ENCODE data around the gene POLE2.
"Not testable (repeated sequence)": the region's sequence is repeated elsewhere in the genome, so short reads cannot be mapped to it uniquely, and the experiment has no call there.

Gene POLE2

GRCh38 chr14:49687942-49688700, at the start of gene POLE2:
Gene POLE2 (minus strand): TSS chr14:49688214. CDS start chr14:49688203, 11 bp downstream.
- peak; percentile 36 for DNase-seq (ENCODE audit: low read depth, low spot score)

- not testable (repeated sequence) for DNase-seq (ENCODE audit: low read depth, low spot score)
These were observed 47.7 kb upstream of the POLE2 start for GRCh38 chr14:49735669-49736068.

- no peak for DNase-seq (ENCODE audit: low read depth, low spot score)
These were observed 45.8 kb upstream of the POLE2 start for GRCh38 chr14:49733836-49734235.

- DNase-seq (ENCODE audit: low read depth, low spot score), result no peak
These were observed 44.9 kb upstream of the POLE2 start for GRCh38 chr14:49732896-49733295.

GRCh38 chr14:49727171-49727570, 39.2 kb upstream of the POLE2 start:
- no peak for DNase-seq (ENCODE audit: low read depth, low spot score)

- not testable (repeated sequence) for DNase-seq (ENCODE audit: low read depth, low spot score)
These were observed 33.9 kb upstream of the POLE2 start for GRCh38 chr14:49721733-49722435.

- no peak for DNase-seq (ENCODE audit: low read depth, low spot score)
These were observed 32.7 kb upstream of the POLE2 start for GRCh38 chr14:49720744-49721143.

GRCh38 chr14:49710993-49711392, 23.0 kb upstream of the POLE2 start:
- DNase-seq (ENCODE audit: low read depth, low spot score), result not testable (repeated sequence)

- DNase-seq (ENCODE audit: low read depth, low spot score), result not testable (repeated sequence)
These were observed 16.5 kb upstream of the POLE2 start for GRCh38 chr14:49704471-49704870.

GRCh38 chr14:49703965-49704364, 16.0 kb upstream of the POLE2 start:
- no peak for DNase-seq (ENCODE audit: low read depth, low spot score)

- no peak for DNase-seq (ENCODE audit: low read depth, low spot score)
These were observed 14.7 kb upstream of the POLE2 start for GRCh38 chr14:49702725-49703124.

- not testable (repeated sequence) for DNase-seq (ENCODE audit: low read depth, low spot score)
These were observed 5.7 kb upstream of the POLE2 start for GRCh38 chr14:49693735-49694124.

GRCh38 chr14:49692811-49693734, 5.1 kb upstream of the POLE2 start, which contains the start of gene KLHDC1:
Gene KLHDC1 (plus strand): TSS chr14:49693120. CDS start chr14:49693195, 75 bp downstream.
- peak; percentile 62 for DNase-seq (ENCODE audit: low read depth, low spot score)

GRCh38 chr14:49692193-49692757, 4.3 kb upstream of the POLE2 start:
- no peak for DNase-seq (ENCODE audit: low read depth, low spot score)

- DNase-seq (ENCODE audit: low read depth, low spot score), result no peak
These were observed 3.0 kb upstream of the POLE2 start for GRCh38 chr14:49691031-49691430.

GRCh38 chr14:49688701-49689030, 652 bp upstream of the POLE2 start:
- DNase-seq (ENCODE audit: low read depth, low spot score), result no peak

- DNase-seq (ENCODE audit: low read depth, low spot score), result no peak
These were observed 1.6 kb downstream of the POLE2 start for GRCh38 chr14:49686425-49686824.

GRCh38 chr14:49679271-49679670, 8.7 kb downstream of the POLE2 start:
- DNase-seq (ENCODE audit: low read depth, low spot score), result no peak

GRCh38 chr14:49677643-49678042, 10.4 kb downstream of the POLE2 start:
- no peak for DNase-seq (ENCODE audit: low read depth, low spot score)

GRCh38 chr14:49673586-49673985, 14.4 kb downstream of the POLE2 start:
- no peak for DNase-seq (ENCODE audit: low read depth, low spot score)

GRCh38 chr14:49670475-49670874, 17.5 kb downstream of the POLE2 start:
- no peak for DNase-seq (ENCODE audit: low read depth, low spot score)
